GM13977 (cell line): ENCODE results near the gene SCYL1.

Experiments
- DNase-seq: peaks from one replicate; pipeline ENCODE4 v3.0.0; 2012; ENCODE audit warnings: low spot score
- in situ Hi-C: fragments of 300-500 bp; cut with MboI; formaldehyde crosslinking; loops from one replicate; pipeline ENCODE4 v1.12.0; 2022; ENCODE audit warnings: low sequenced_read_pairs, low pct_unique_long_range_greater_than_20kb, mixed read lengths, inconsistent platforms; ENCODE audit not compliant: unreplicated experiment
- TF ChIP-seq, protein P1 (sequence below): IDR thresholded peaks from 2 replicates; pipeline ENCODE4 v1.5.1; 2012; ENCODE audit warnings: mild to moderate bottlenecking, control low read depth; ENCODE audit not compliant: insufficient read depth; ENCODE audit errors: extremely low read depth, missing control alignments

Gene SCYL1

GRCh38 chr11:65576232-65576866 is 51.5 kb downstream of the SCYL1 start:
- TF ChIP-seq, protein P1, sequence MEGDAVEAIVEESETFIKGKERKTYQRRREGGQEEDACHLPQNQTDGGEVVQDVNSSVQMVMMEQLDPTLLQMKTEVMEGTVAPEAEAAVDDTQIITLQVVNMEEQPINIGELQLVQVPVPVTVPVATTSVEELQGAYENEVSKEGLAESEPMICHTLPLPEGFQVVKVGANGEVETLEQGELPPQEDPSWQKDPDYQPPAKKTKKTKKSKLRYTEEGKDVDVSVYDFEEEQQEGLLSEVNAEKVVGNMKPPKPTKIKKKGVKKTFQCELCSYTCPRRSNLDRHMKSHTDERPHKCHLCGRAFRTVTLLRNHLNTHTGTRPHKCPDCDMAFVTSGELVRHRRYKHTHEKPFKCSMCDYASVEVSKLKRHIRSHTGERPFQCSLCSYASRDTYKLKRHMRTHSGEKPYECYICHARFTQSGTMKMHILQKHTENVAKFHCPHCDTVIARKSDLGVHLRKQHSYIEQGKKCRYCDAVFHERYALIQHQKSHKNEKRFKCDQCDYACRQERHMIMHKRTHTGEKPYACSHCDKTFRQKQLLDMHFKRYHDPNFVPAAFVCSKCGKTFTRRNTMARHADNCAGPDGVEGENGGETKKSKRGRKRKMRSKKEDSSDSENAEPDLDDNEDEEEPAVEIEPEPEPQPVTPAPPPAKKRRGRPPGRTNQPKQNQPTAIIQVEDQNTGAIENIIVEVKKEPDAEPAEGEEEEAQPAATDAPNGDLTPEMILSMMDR = no peak
- peak; percentile 58 for DNase-seq
- in situ Hi-C loops = no loop called here

- DNase-seq = no peak
- in situ Hi-C loops = no loop called here
- TF ChIP-seq, protein P1 = no peak
Observed at GRCh38 chr11:65576867-65577755, 52.2 kb downstream of the SCYL1 start.

GRCh38 chr11:65577756-65578109 is 52.9 kb downstream of the SCYL1 start:
- DNase-seq = no peak
- TF ChIP-seq, protein P1 = no peak
- in situ Hi-C loops = no loop called here

- TF ChIP-seq, protein P1 = no peak
- no peak for DNase-seq
- in situ Hi-C loops = no loop called here
Observed at GRCh38 chr11:65578134-65578533, 53.3 kb downstream of the SCYL1 start.

DNA sequence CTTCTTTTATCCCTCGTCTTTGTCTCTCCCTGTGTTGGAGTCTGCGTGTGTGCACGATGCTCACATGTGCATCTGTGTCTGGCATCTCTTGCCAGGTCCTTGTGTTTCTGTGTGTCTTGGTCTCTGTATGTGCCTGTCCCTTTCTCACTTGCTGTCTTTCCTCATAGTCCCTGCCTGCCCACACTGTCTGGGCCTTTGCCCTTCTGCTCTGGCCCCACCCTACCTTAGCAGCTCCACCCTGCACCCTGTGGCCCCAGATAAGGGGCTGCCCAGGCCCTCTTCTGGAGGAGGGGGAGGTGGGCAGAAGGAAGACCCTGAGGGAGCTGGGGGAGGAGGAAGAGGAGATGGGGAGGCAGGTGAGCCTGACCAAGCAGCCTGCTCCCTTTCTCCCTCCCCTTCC is 53.8 kb downstream of the SCYL1 start:
- TF ChIP-seq, protein P1 = no peak
- DNase-seq = no peak
- in situ Hi-C loops = no loop called here

GRCh38 chr11:65579291-65579690 is 54.4 kb downstream of the SCYL1 start:
- no peak for DNase-seq
- in situ Hi-C loops = no loop called here
- TF ChIP-seq, protein P1 = no peak
